ENCODE results near the gene EML2.

- TF ChIP-seq POLR2A (IDR thresholded peaks at IDR 0.05; ENCODE audit: low read depth, low read length) (no peak), CTCF (conservative IDR thresholded peaks at IDR 0.05; ENCODE audit: low read depth, low read length) (peak; percentile 94), RAD21 (IDR thresholded peaks at IDR 0.05; ENCODE audit: low read length) (peak; percentile 88), MAFK (IDR thresholded peaks at IDR 0.05; ENCODE audit: low read depth, low read length) (no peak)
These were observed 4.1 kb upstream of the EML2 start for GRCh38 chr19:45643024-45643926.
